Right lobe of liver (tissue), 6 donors: ENCODE measurements around the gene FMN1. TPM values are rescaled to one million over a fixed set of nuclear protein-coding genes. Genes with fewer than 3 reads are reported as not detected.

Experiments used
- ATAC-seq, 4 donors: fragments of 200-7000 bp; cut with Tn5 transposase; one replicate each; pipeline ENCODE4 v1.9.1; 2020; ENCODE audit warnings: mild to moderate bottlenecking in 4 of 4, moderate library complexity in 4 of 4
- DNase-seq, 3 donors: peaks; one replicate each; pipeline ENCODE4 v3.0.0-alpha.2; 2020
- H3K27ac ChIP-seq, 3 donors: fragments of 200-600 bp; one replicate each; pipeline ENCODE4 v1.8.0; 2022
- H3K27me3 ChIP-seq, 2 donors: fragments of 200-600 bp; one replicate each; pipeline ENCODE4 v1.8.0; 2022
- H3K36me3 ChIP-seq, 4 donors: fragments of 200-600 bp; sonication (generic) in 1 of 4; one replicate each; pipeline versions ENCODE4 v1.5.1 to v1.8.0; 2017 to 2022; ENCODE audit warnings: control low read depth in 1 of 4
- H3K4me1 ChIP-seq, 4 donors: fragments of 200-600 bp; sonication (generic) in 1 of 4; one replicate each; pipeline versions ENCODE4 v1.5.1 to v1.8.0; 2017 to 2022; ENCODE audit warnings: control low read depth in 1 of 4
- H3K4me3 ChIP-seq, 3 donors: fragments of 200-600 bp; one replicate each; pipeline ENCODE4 v1.8.0; 2022
- H3K9me3 ChIP-seq, 4 donors: fragments of 200-600 bp; sonication (generic) in 1 of 4; one replicate each; pipeline versions ENCODE4 v1.5.1 to v1.8.0; 2017 to 2022; ENCODE audit warnings: control low read depth in 1 of 4
- POLR2A ChIP-seq: fragments of 450-650 bp; IDR thresholded peaks from one replicate; pipeline ENCODE4 v1.6.1; 2017; ENCODE audit warnings: antibody characterized with exemption, mild to moderate bottlenecking
- WGBS: methylation state at CpG from one replicate; pipeline ENCODE4 v1.1.6; 2018; ENCODE audit warnings: low coverage, low lambda C conversion rate; ENCODE audit not compliant: insufficient coverage; ENCODE audit errors: missing lambda C conversion rate; 5-methylcytosine and 5-hydroxymethylcytosine counted together
- intact Hi-C, 2 donors: fragments of 100-400 bp; cut with DNase I; formaldehyde crosslinking; loops; one replicate each; pipeline versions ENCODE4 v1.11.2 to v1.14.1; 2022
- total RNA-seq, 6 experiments: library from RNA; depleted of rRNA in 2 of 6; stranded (reverse); fragments of >200 nt in 2 of 6; fragmentation: NEBNext Ultra II Directional in 3 of 6; extraction: Animal tissue kit (Norgen Biotek cat#: 25700) in 3 of 6; gene quantifications; one replicate each; pipeline versions ENCODE4 v1.1.0 to v1.2.4, GENCODE V29; 2016 to 2023
- TF ChIP-seq, protein P1 (sequence below), 4 donors: fragments of 200-600 bp in 3 of 4; fragments of 450-650 bp in 1 of 4; IDR thresholded peaks; one replicate each; pipeline versions ENCODE4 v1.5.1 to v1.8.0; 2016 to 2022; ENCODE audit warnings: antibody characterized with exemption in 4 of 4, mild to moderate bottlenecking in 2 of 4
- donor health status: DM: no; HTN: yes; CAD: no.
- donor health status: DM: no; HTN: no; CAD: no.
- donor health status: DM: no; HTN: no; CAD: no.
- donor health status: DM: no; HTN: yes; CAD: no.
- donor health status: DM: no; HTN: yes; CAD: no.

The FMN1 gene
- total RNA-seq, 6 experiments from 2014 or later = 1.1 to 6.8 (median 3.1) TPM

DNA sequence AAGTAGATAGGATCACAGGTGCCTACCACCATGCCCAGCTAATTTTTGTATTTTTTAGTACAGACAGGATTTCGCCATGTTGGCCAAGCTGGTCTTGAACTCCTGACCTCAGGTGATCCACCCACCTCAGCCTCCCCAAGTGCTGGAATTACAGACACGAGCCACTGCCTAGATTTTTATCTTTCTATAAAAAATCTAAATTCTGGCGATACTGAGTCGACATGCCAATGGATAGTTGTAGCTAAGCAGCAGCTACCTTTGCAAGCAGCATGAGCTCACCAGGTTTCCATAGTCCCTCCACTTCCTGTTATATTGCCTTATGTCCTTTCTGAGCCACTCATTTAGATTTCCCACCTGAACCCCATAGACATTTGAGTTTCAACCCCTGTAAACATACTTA is 13.1 kb upstream of the FMN1 start:
- DNase-seq (no peak), ATAC-seq (no peak)
- TF ChIP-seq POLR2A = no peak
- TF ChIP-seq, protein P1, sequence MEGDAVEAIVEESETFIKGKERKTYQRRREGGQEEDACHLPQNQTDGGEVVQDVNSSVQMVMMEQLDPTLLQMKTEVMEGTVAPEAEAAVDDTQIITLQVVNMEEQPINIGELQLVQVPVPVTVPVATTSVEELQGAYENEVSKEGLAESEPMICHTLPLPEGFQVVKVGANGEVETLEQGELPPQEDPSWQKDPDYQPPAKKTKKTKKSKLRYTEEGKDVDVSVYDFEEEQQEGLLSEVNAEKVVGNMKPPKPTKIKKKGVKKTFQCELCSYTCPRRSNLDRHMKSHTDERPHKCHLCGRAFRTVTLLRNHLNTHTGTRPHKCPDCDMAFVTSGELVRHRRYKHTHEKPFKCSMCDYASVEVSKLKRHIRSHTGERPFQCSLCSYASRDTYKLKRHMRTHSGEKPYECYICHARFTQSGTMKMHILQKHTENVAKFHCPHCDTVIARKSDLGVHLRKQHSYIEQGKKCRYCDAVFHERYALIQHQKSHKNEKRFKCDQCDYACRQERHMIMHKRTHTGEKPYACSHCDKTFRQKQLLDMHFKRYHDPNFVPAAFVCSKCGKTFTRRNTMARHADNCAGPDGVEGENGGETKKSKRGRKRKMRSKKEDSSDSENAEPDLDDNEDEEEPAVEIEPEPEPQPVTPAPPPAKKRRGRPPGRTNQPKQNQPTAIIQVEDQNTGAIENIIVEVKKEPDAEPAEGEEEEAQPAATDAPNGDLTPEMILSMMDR (IDR thresholded peaks at IDR 0.05) = no peak
- Histone ChIP-seq H3K27me3 (no peaks in the 10 kb centered on the region), H3K27ac (no peak overlapping the region), H3K4me3 (no peak overlapping the region), H3K4me1 (no peaks in the 10 kb centered on the region), H3K36me3 (no peaks in the 10 kb centered on the region), H3K9me3 (no peaks in the 10 kb centered on the region)
- 76% methylated on average over 4 of the region's 4 CpGs for WGBS
- intact Hi-C loops = no loop called here

DNA sequence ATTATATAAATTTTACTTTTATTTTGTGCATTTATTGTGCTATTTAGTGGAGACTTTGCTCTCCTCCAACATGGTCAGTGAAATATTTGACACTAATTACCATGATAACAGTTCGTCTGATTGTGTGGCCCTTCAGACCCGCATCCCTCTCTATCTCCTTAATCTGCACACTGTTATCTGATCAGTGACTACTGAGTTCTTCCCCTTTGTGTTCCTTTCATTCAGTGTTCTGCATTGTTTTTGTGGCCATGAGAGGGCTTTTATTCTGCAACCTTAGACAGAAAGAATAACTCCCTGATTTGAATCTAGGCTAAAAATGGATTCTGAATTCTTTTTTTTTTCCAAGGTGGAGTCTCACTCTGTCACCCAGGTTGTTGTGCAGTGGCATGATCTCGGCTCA is 11.9 kb upstream of the FMN1 start:
- H3K36me3 ChIP-seq = no peaks in the 10 kb centered on the region
- no peaks in the 10 kb centered on the region for H3K9me3 ChIP-seq
- no peak overlapping the region for H3K4me3 ChIP-seq
- H3K4me1 ChIP-seq = peaks cover 0 to 4% (median 0%) of the 10 kb centered on the region in 4 donors
- no peaks in the 10 kb centered on the region for H3K27me3 ChIP-seq
- intact Hi-C loops = no loop called here
- DNase-seq (no peak), ATAC-seq (no peak)
- H3K27ac ChIP-seq = no peak overlapping the region
- TF ChIP-seq, protein P1 (IDR thresholded peaks at IDR 0.05) = no peak
- no peak for TF ChIP-seq POLR2A
- WGBS = 34% methylated on average over 3 of the region's 3 CpGs

DNA sequence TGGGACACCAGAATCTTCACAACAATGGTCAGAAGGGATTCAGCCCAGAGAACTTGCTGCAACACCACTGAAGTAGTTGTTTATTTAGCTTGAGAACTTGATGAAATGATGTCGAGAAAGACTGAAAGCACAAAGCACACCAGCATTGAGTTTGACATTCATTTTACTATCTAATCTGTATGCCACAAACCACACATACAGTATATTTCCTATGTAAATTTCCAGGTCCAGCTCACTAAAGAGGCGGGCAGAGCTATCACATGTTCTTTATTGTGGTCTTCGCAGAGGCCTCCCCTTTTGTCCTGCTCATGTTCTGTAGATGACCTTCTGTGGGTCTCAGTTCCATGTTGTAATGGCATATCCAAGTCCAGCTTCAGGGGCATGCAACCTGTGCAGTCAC is 10.4 kb upstream of the FMN1 start:
- Histone ChIP-seq H3K4me3 (no peak overlapping the region), H3K4me1 (peaks cover 0 to 7% (median 0%) of the 10 kb centered on the region in 4 donors), H3K27ac (no peak overlapping the region), H3K9me3 (no peaks in the 10 kb centered on the region), H3K27me3 (no peaks in the 10 kb centered on the region), H3K36me3 (no peaks in the 10 kb centered on the region)
- no peak for TF ChIP-seq POLR2A
- TF ChIP-seq, protein P1 (IDR thresholded peaks at IDR 0.05) = no peak
- ATAC-seq = no peak
- DNase-seq = no peak
- 66% methylated on average over 3 of the region's 3 CpGs for WGBS
- intact Hi-C loops = no loop called here

DNA sequence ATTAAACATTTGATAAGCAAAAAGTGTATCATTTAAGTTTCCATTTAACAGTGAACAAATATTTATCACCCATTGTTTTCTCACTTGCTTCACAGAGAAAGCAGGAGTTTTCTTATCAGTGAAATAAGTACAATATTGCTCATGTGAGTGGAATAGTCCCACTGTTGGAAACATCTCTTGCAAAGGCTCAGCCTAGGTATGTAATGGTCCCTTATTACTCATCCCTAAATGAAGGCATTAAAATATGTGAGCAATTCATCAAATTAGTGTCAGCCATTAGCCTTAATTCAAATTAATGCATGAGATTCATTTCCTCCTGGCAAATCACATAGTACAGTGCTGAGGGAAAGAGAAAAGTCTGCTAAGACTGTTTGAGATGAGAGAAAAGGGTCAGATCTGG is 9.6 kb upstream of the FMN1 start:
- peaks cover 0 to 7% (median 0%) of the 10 kb centered on the region in 4 donors for H3K4me1 ChIP-seq
- H3K9me3 ChIP-seq = no peaks in the 10 kb centered on the region
- no peak overlapping the region for H3K27ac ChIP-seq
- H3K27me3 ChIP-seq = no peaks in the 10 kb centered on the region
- ATAC-seq = no peak
- DNase-seq = no peak
- H3K36me3 ChIP-seq = no peaks in the 10 kb centered on the region
- intact Hi-C loops = no loop called here
- no peak for TF ChIP-seq POLR2A
- TF ChIP-seq, protein P1 (IDR thresholded peaks at IDR 0.05) = no peak
- H3K4me3 ChIP-seq = no peak overlapping the region
